HEK293 (cell line): ENCODE data around the gene GMDS.

ENCODE experiments used
- GLI4 ChIP-seq: fragments of 450-650 bp; formaldehyde crosslinking; IDR thresholded peaks from 2 replicates; pipeline ENCODE4 v1.5.1; 2016; ENCODE audit warnings: missing biosample characterization, missing genetic modification characterization
- HOXD13 ChIP-seq: sonication (generic); formaldehyde crosslinking; IDR thresholded peaks from 2 replicates; pipeline ENCODE4 v1.8.0; 2022; ENCODE audit warnings: missing genetic modification reagents, borderline replicate concordance
- IKZF3 ChIP-seq: fragments of 450-650 bp; IDR thresholded peaks from 2 replicates; pipeline ENCODE4 v1.5.0; 2018; ENCODE audit warnings: missing biosample characterization, mild to moderate bottlenecking, missing genetic modification characterization, moderate library complexity
- KLF10 ChIP-seq: fragments of 450-650 bp; IDR thresholded peaks from 2 replicates; pipeline ENCODE4 v1.5.1; 2018; ENCODE audit warnings: missing biosample characterization, mild to moderate bottlenecking, missing genetic modification characterization
- KLF17 ChIP-seq: fragments of 450-650 bp; formaldehyde crosslinking; IDR thresholded peaks from 2 replicates; pipeline ENCODE4 v1.5.1; 2016; ENCODE audit warnings: missing biosample characterization, missing genetic modification characterization
- PRDM1 ChIP-seq: fragments of 450-650 bp; formaldehyde crosslinking; IDR thresholded peaks from 2 replicates; pipeline ENCODE4; 2016; ENCODE audit warnings: missing biosample characterization, missing genetic modification characterization
- PRDM4 ChIP-seq: fragments of 450-650 bp; formaldehyde crosslinking; IDR thresholded peaks from 2 replicates; pipeline ENCODE4 v1.5.1; 2017; ENCODE audit warnings: missing biosample characterization, missing genetic modification characterization
- REPIN1 ChIP-seq: fragments of 450-650 bp; formaldehyde crosslinking; IDR thresholded peaks from 2 replicates; pipeline ENCODE4 v1.5.1; 2017; ENCODE audit warnings: missing biosample characterization, missing genetic modification characterization, low read depth
- SCRT2 ChIP-seq: fragments of 450-650 bp; formaldehyde crosslinking; IDR thresholded peaks from 2 replicates; pipeline ENCODE4 v1.5.1; 2016; ENCODE audit warnings: missing biosample characterization, missing genetic modification characterization
- SP7 ChIP-seq: fragments of 450-650 bp; formaldehyde crosslinking; IDR thresholded peaks from 2 replicates; pipeline ENCODE4 v1.5.1; 2016; ENCODE audit warnings: missing biosample characterization, missing genetic modification characterization
- TCF7L2 ChIP-seq: IDR thresholded peaks from 2 replicates; pipeline ENCODE4 v1.6.1; 2011; ENCODE audit warnings: low read depth, mild to moderate bottlenecking, inconsistent platforms, low read length, moderate library complexity, borderline replicate concordance
- TRIM28 ChIP-seq: IDR thresholded peaks from 2 replicates; pipeline ENCODE4 v1.6.1; 2011; ENCODE audit warnings: low read length, control low read depth, borderline replicate concordance
- WT1 ChIP-seq: fragments of 450-650 bp; formaldehyde crosslinking; IDR thresholded peaks from 2 replicates; pipeline ENCODE4 v1.5.1; 2016; ENCODE audit warnings: missing biosample characterization, missing genetic modification characterization
- ZBTB20 ChIP-seq: fragments of 450-650 bp; formaldehyde crosslinking; IDR thresholded peaks from 2 replicates; pipeline ENCODE4 v1.5.1; 2016; ENCODE audit warnings: missing biosample characterization, missing genetic modification characterization
- ZFHX2 ChIP-seq: fragments of 450-650 bp; formaldehyde crosslinking; conservative IDR thresholded peaks from 2 replicates; pipeline ENCODE4 v1.5.1; 2016; ENCODE audit warnings: missing biosample characterization, missing genetic modification characterization
- ZNF121 ChIP-seq: fragments of 450-650 bp; formaldehyde crosslinking; IDR thresholded peaks from 2 replicates; pipeline ENCODE4 v1.5.1; 2016; ENCODE audit warnings: missing biosample characterization, missing genetic modification characterization
- ZNF18 ChIP-seq: fragments of 450-650 bp; formaldehyde crosslinking; IDR thresholded peaks from 2 replicates; pipeline ENCODE4 v1.5.1; 2016; ENCODE audit warnings: missing biosample characterization, missing genetic modification characterization
- ZNF248 ChIP-seq: fragments of 450-650 bp; formaldehyde crosslinking; IDR thresholded peaks from 2 replicates; pipeline ENCODE4 v1.5.1; 2017; ENCODE audit warnings: missing biosample characterization, missing genetic modification characterization
- ZNF266 ChIP-seq: fragments of 450-650 bp; formaldehyde crosslinking; IDR thresholded peaks from 2 replicates; pipeline ENCODE4 v1.5.1; 2016; ENCODE audit warnings: missing biosample characterization, missing genetic modification characterization, low read depth
- ZNF335 ChIP-seq: fragments of 450-650 bp; formaldehyde crosslinking; conservative IDR thresholded peaks from 2 replicates; pipeline ENCODE4 v1.5.1; 2016; ENCODE audit warnings: missing biosample characterization, missing genetic modification characterization
- ZNF362 ChIP-seq: fragments of 450-650 bp; formaldehyde crosslinking; IDR thresholded peaks from 2 replicates; pipeline ENCODE4 v1.5.1; 2016; ENCODE audit warnings: missing biosample characterization, missing genetic modification characterization
- ZNF398 ChIP-seq: fragments of 450-650 bp; formaldehyde crosslinking; IDR thresholded peaks from 2 replicates; pipeline ENCODE4 v1.5.1; 2017; ENCODE audit warnings: missing biosample characterization, missing genetic modification characterization
- ZNF404 ChIP-seq: fragments of 450-650 bp; formaldehyde crosslinking; IDR thresholded peaks from 2 replicates; pipeline ENCODE4 v1.5.1; 2017; ENCODE audit warnings: missing biosample characterization, missing genetic modification characterization
- ZNF530 ChIP-seq: fragments of 450-650 bp; formaldehyde crosslinking; IDR thresholded peaks from 2 replicates; pipeline ENCODE4 v1.5.1; 2016; ENCODE audit warnings: low read depth, missing biosample characterization, missing genetic modification characterization
- ZNF560 ChIP-seq: fragments of 450-650 bp; formaldehyde crosslinking; IDR thresholded peaks from 2 replicates; pipeline ENCODE4 v1.5.1; 2017; ENCODE audit warnings: missing biosample characterization, missing genetic modification characterization, borderline replicate concordance
- ZNF645 ChIP-seq: fragments of 450-650 bp; formaldehyde crosslinking; IDR thresholded peaks from 2 replicates; pipeline ENCODE4; 2016; ENCODE audit warnings: missing biosample characterization, missing genetic modification characterization
- ZNF701 ChIP-seq: fragments of 450-650 bp; formaldehyde crosslinking; IDR thresholded peaks from 2 replicates; pipeline ENCODE4 v1.5.1; 2016; ENCODE audit warnings: missing biosample characterization, missing genetic modification characterization
- ZNF785 ChIP-seq: fragments of 450-650 bp; formaldehyde crosslinking; IDR thresholded peaks from 2 replicates; pipeline ENCODE4 v1.5.1; 2016; ENCODE audit warnings: missing biosample characterization, missing genetic modification characterization
- ZNF830 ChIP-seq: fragments of 450-650 bp; IDR thresholded peaks from 2 replicates; pipeline ENCODE4 v1.5.0; 2018; ENCODE audit warnings: missing biosample characterization, missing genetic modification characterization, low read depth, mild to moderate bottlenecking, moderate library complexity
- ZSCAN16 ChIP-seq: fragments of 450-650 bp; formaldehyde crosslinking; IDR thresholded peaks from 2 replicates; pipeline ENCODE4 v1.5.1; 2016; ENCODE audit warnings: missing biosample characterization, missing genetic modification characterization
- ZSCAN4 ChIP-seq: fragments of 450-650 bp; formaldehyde crosslinking; IDR thresholded peaks from 2 replicates; pipeline ENCODE4 v1.5.1; 2017; ENCODE audit warnings: missing biosample characterization, missing genetic modification characterization

GMDS gene

GRCh38 chr6:1838604-1839213 is 406.7 kb downstream of the GMDS start (continued):
- no peak for TF ChIP-seq ZSCAN4
- TF ChIP-seq GLI4 (tag by site-specific recombination) = no peak
- TF ChIP-seq ZFHX2 (tag by site-specific recombination) = no peak
- TF ChIP-seq TCF7L2 = no peak
- 0 out of 2 replicates have a peak, but pooled peaks have one; percentile 16 for TF ChIP-seq SCRT2 (tag by site-specific recombination)
- TF ChIP-seq IKZF3 = peak; percentile 80
- no peak; the same call in 1 of the 2 replicates for TF ChIP-seq ZNF362 (tag by site-specific recombination)
- TF ChIP-seq ZNF335 (tag by site-specific recombination) = peak; percentile 58; the same call in 1 of the 2 replicates
- TF ChIP-seq SP7 (tag by site-specific recombination) = peak; percentile 94
- no peak for TF ChIP-seq ZNF266 (tag by site-specific recombination)
- no peak for TF ChIP-seq ZNF398 (tag by site-specific recombination)
- peak; percentile 83 for TF ChIP-seq KLF10
- TF ChIP-seq TRIM28 = no peak; the same call in 1 of the 2 replicates
- no peak for TF ChIP-seq ZSCAN16
- TF ChIP-seq ZNF830 = no peak
- TF ChIP-seq ZBTB20 (tag by site-specific recombination) = no peak
- TF ChIP-seq ZNF785 (tag by site-specific recombination) = no peak
- TF ChIP-seq ZNF530 (tag by site-specific recombination) = no peak
- no peak for TF ChIP-seq REPIN1 (tag by site-specific recombination)
- TF ChIP-seq ZNF18 (tag by site-specific recombination) = peak; percentile 91
- peak; percentile 49; the same call in 1 of the 2 replicates for TF ChIP-seq KLF17 (tag by site-specific recombination)
- TF ChIP-seq ZNF560 (tag by site-specific recombination) = no peak
- TF ChIP-seq ZNF121 (tag by site-specific recombination) = no peak
- TF ChIP-seq HOXD13 = 0 out of 2 replicates have a peak, but pooled peaks have one; percentile 58
- peak; percentile 96 for TF ChIP-seq WT1 (tag by site-specific recombination)
- TF ChIP-seq ZNF645 (tag by site-specific recombination) = no peak
- TF ChIP-seq ZNF248 = no peak
- no peak for TF ChIP-seq ZNF701 (tag by site-specific recombination)
- peak; percentile 87 for TF ChIP-seq PRDM4 (tag by site-specific recombination)
- TF ChIP-seq PRDM1 (tag by site-specific recombination) = no peak
- TF ChIP-seq ZNF404 (tag by site-specific recombination) = no peak
